Amniotic epithelial cell (primary cell): ENCODE measurements around the gene KDM8.
A peak's percentile ranks its signal among the peaks of the same experiment; 100 is the strongest.
"Not testable (repeated sequence)": the region's sequence is repeated elsewhere in the genome, so short reads cannot be mapped to it uniquely, and the experiment has no call there.

Experiments
- DNase-seq: peaks from one replicate; pipeline ENCODE4 v3.0.0-alpha.2; 2010; ENCODE audit warnings: low read depth

Gene KDM8

GRCh38 chr16:27244363-27244755 is 41.0 kb downstream of the KDM8 start:
- no peak for DNase-seq

- peak; percentile 99 for DNase-seq
Measured at GRCh38 chr16:27245276-27246172, 42.2 kb downstream of the KDM8 start.

- no peak for DNase-seq
Measured at GRCh38 chr16:27246439-27246838, 43.1 kb downstream of the KDM8 start.

- not testable (repeated sequence) for DNase-seq
Measured at GRCh38 chr16:27247076-27247475, 43.8 kb downstream of the KDM8 start.

- peak; percentile 57 for DNase-seq
Measured at GRCh38 chr16:27248036-27248435, 44.7 kb downstream of the KDM8 start.

- not testable (repeated sequence) for DNase-seq
Measured at GRCh38 chr16:27248886-27249285, 45.6 kb downstream of the KDM8 start.

GRCh38 chr16:27251541-27252205 is 48.3 kb downstream of the KDM8 start:
- no peak for DNase-seq

- no peak for DNase-seq
Measured at GRCh38 chr16:27252206-27252585, 48.9 kb downstream of the KDM8 start.

- DNase-seq: peak; percentile 83
Measured at GRCh38 chr16:27253526-27253930, 50.2 kb downstream of the KDM8 start.

GRCh38 chr16:27254262-27254811 is 51.0 kb downstream of the KDM8 start:
- DNase-seq: no peak

GRCh38 chr16:27256861-27257260 is 53.5 kb downstream of the KDM8 start:
- DNase-seq: no peak

GRCh38 chr16:27257271-27257670 is 53.9 kb downstream of the KDM8 start:
- no peak for DNase-seq

GRCh38 chr16:27258241-27258734 is 55.0 kb downstream of the KDM8 start:
- peak; percentile 31 for DNase-seq

- no peak for DNase-seq
Measured at GRCh38 chr16:27259710-27260109, 56.4 kb downstream of the KDM8 start.

- not testable (repeated sequence) for DNase-seq
Measured at GRCh38 chr16:27262904-27263423, 59.6 kb downstream of the KDM8 start.

GRCh38 chr16:27264151-27264550 is 60.8 kb downstream of the KDM8 start:
- DNase-seq: peak; percentile 90

GRCh38 chr16:27265982-27266381 is 62.7 kb downstream of the KDM8 start:
- DNase-seq: no peak

- no peak for DNase-seq
Measured at GRCh38 chr16:27267037-27267677, 63.8 kb downstream of the KDM8 start.

- DNase-seq: peak; percentile 91
Measured at GRCh38 chr16:27268376-27269299, 65.3 kb downstream of the KDM8 start, which contains the start of gene NSMCE1. TSS of gene NSMCE1 (minus strand) at chr16:27268772. CDS start at chr16:27257570, 11,202 bp downstream.

- DNase-seq: no peak
Measured at GRCh38 chr16:27269300-27270150, 66.2 kb downstream of the KDM8 start.
